ENCODE data around the gene AHCY.
"Not testable (repeated sequence)": the region's sequence is repeated elsewhere in the genome, so short reads cannot be mapped to it uniquely, and the experiment has no call there.

The AHCY gene

GRCh38 chr20:34345839-34346532 is 42.8 kb upstream of the AHCY start:
- not testable (repeated sequence) for H3K79me1 ChIP-seq (ENCODE audit: low read length); H3K9ac ChIP-seq (ENCODE audit: low read length); H3K4me2 ChIP-seq (ENCODE audit: low read length); H3K36me3 ChIP-seq (ENCODE audit: control insufficient read depth in 1 of 2, insufficient read depth in 2 of 2, low read length in 2 of 2); H3K27me3 ChIP-seq (ENCODE audit: insufficient read depth, low read length); H3K4ac ChIP-seq (ENCODE audit: low read depth, low read length); H2AFZ ChIP-seq (ENCODE audit: insufficient read depth, low read length, poor library complexity); H3K4me3 ChIP-seq (ENCODE audit: low read depth, low read length); H2BK120ac ChIP-seq (ENCODE audit: insufficient read depth, low read length, poor library complexity); H3K14ac ChIP-seq (ENCODE audit: low read length); H3K23ac ChIP-seq (ENCODE audit: low read length); H4K91ac ChIP-seq (ENCODE audit: low read depth, low read length); H4K8ac ChIP-seq (ENCODE audit: low read depth, low read length); H3K9me3 ChIP-seq (ENCODE audit: insufficient read depth, low read depth, low read length); H3K4me1 ChIP-seq (ENCODE audit: control insufficient read depth in 1 of 2, insufficient read depth in 2 of 2, low read length in 2 of 2); H2BK5ac ChIP-seq (ENCODE audit: low read depth, low read length, poor library complexity); H3K27ac ChIP-seq (ENCODE audit: low read depth, low read length); H2BK12ac ChIP-seq (ENCODE audit: low read length); H4K12ac ChIP-seq (ENCODE audit: low read depth, low read length); H3K18ac ChIP-seq (ENCODE audit: low read length); H2AK5ac ChIP-seq (ENCODE audit: low read length); H3K79me2 ChIP-seq (ENCODE audit: control insufficient read depth, insufficient read depth, low read length, poor library complexity)
- WGBS (ENCODE audit: extremely low coverage, insufficient coverage, insufficient read length): no CpG with 5 or more reads among the region's 10 CpGs
- peak; percentile 55 to 72 for DNase-seq

- H2AFZ ChIP-seq (ENCODE audit: insufficient read depth, low read length, poor library complexity): no peak overlapping the region
- H4K8ac ChIP-seq (ENCODE audit: low read depth, low read length): no peak overlapping the region
- no CpG with 5 or more reads among the region's 6 CpGs for WGBS (ENCODE audit: extremely low coverage, insufficient coverage, insufficient read length)
- H3K9ac ChIP-seq (ENCODE audit: low read length): no peak overlapping the region
- H4K12ac ChIP-seq (ENCODE audit: low read depth, low read length): no peak overlapping the region
- H3K27ac ChIP-seq (ENCODE audit: low read depth, low read length): no peak overlapping the region
- no peak overlapping the region for H3K4ac ChIP-seq (ENCODE audit: low read depth, low read length)
- H3K9me3 ChIP-seq (ENCODE audit: insufficient read depth, low read depth, low read length): no peaks in the 10 kb centered on the region
- H3K36me3 ChIP-seq (ENCODE audit: control insufficient read depth in 1 of 2, insufficient read depth in 2 of 2, low read length in 2 of 2): no peaks in the 10 kb centered on the region
- no peak for DNase-seq
- H3K79me1 ChIP-seq (ENCODE audit: low read length): no peaks in the 10 kb centered on the region
- no peak overlapping the region for H2AK5ac ChIP-seq (ENCODE audit: low read length)
- no peak overlapping the region for H3K4me3 ChIP-seq (ENCODE audit: low read depth, low read length)
- peaks cover 4% of the 10 kb centered on the region in 2 experiments for H3K4me1 ChIP-seq (ENCODE audit: control insufficient read depth in 1 of 2, insufficient read depth in 2 of 2, low read length in 2 of 2)
- H2BK120ac ChIP-seq (ENCODE audit: insufficient read depth, low read length, poor library complexity): no peak overlapping the region
- H4K91ac ChIP-seq (ENCODE audit: low read depth, low read length): no peak overlapping the region
- no peak overlapping the region for H2BK5ac ChIP-seq (ENCODE audit: low read depth, low read length, poor library complexity)
- H3K23ac ChIP-seq (ENCODE audit: low read length): no peak overlapping the region
- no peak overlapping the region for H3K14ac ChIP-seq (ENCODE audit: low read length)
- no peaks in the 10 kb centered on the region for H3K27me3 ChIP-seq (ENCODE audit: insufficient read depth, low read length)
- no peak overlapping the region for H2BK12ac ChIP-seq (ENCODE audit: low read length)
- H3K18ac ChIP-seq (ENCODE audit: low read length): no peak overlapping the region
- no peaks in the 10 kb centered on the region for H3K79me2 ChIP-seq (ENCODE audit: control insufficient read depth, insufficient read depth, low read length, poor library complexity)
- no peak overlapping the region for H3K4me2 ChIP-seq (ENCODE audit: low read length)
These were observed 42.2 kb upstream of the AHCY start for GRCh38 chr20:34345402-34345736.

GRCh38 chr20:34344238-34344637 is 41.1 kb upstream of the AHCY start:
- Histone ChIP-seq H3K9ac (ENCODE audit: low read length) (no peak overlapping the region), H4K12ac (ENCODE audit: low read depth, low read length) (no peak overlapping the region), H4K91ac (ENCODE audit: low read depth, low read length) (no peak overlapping the region), H3K23ac (ENCODE audit: low read length) (no peak overlapping the region), H4K8ac (ENCODE audit: low read depth, low read length) (no peak overlapping the region), H2BK5ac (ENCODE audit: low read depth, low read length, poor library complexity) (no peak overlapping the region), H3K4me2 (ENCODE audit: low read length) (no peak overlapping the region), H2BK120ac (ENCODE audit: insufficient read depth, low read length, poor library complexity) (no peak overlapping the region), H2BK12ac (ENCODE audit: low read length) (no peak overlapping the region), H3K79me2 (ENCODE audit: control insufficient read depth, insufficient read depth, low read length, poor library complexity) (no peaks in the 10 kb centered on the region), H3K36me3 (ENCODE audit: control insufficient read depth in 1 of 2, insufficient read depth in 2 of 2, low read length in 2 of 2) (no peaks in the 10 kb centered on the region), H3K14ac (ENCODE audit: low read length) (no peak overlapping the region), H3K9me3 (ENCODE audit: insufficient read depth, low read depth, low read length) (no peaks in the 10 kb centered on the region), H2AK5ac (ENCODE audit: low read length) (no peak overlapping the region), H3K18ac (ENCODE audit: low read length) (no peak overlapping the region), H2AFZ (ENCODE audit: insufficient read depth, low read length, poor library complexity) (no peak overlapping the region), H3K79me1 (ENCODE audit: low read length) (no peaks in the 10 kb centered on the region), H3K4me3 (ENCODE audit: low read depth, low read length) (no peak overlapping the region), H3K4ac (ENCODE audit: low read depth, low read length) (no peak overlapping the region), H3K4me1 (ENCODE audit: control insufficient read depth in 1 of 2, insufficient read depth in 2 of 2, low read length in 2 of 2) (peaks cover 0 to 4% of the 10 kb centered on the region in 2 experiments), H3K27me3 (ENCODE audit: insufficient read depth, low read length) (no peaks in the 10 kb centered on the region), H3K27ac (ENCODE audit: low read depth, low read length) (no peak overlapping the region)
- no peak for DNase-seq
- WGBS (ENCODE audit: extremely low coverage, insufficient coverage, insufficient read length): no CpG with 5 or more reads among the region's 5 CpGs

- no peak overlapping the region for H2BK12ac ChIP-seq (ENCODE audit: low read length)
- H3K9ac ChIP-seq (ENCODE audit: low read length): no peak overlapping the region
- H4K12ac ChIP-seq (ENCODE audit: low read depth, low read length): no peak overlapping the region
- peak in 1 of 2 donors; percentile 27 for DNase-seq
- no peak overlapping the region for H3K23ac ChIP-seq (ENCODE audit: low read length)
- H4K91ac ChIP-seq (ENCODE audit: low read depth, low read length): no peak overlapping the region
- no peak overlapping the region for H3K14ac ChIP-seq (ENCODE audit: low read length)
- H3K18ac ChIP-seq (ENCODE audit: low read length): no peak overlapping the region
- no peaks in the 10 kb centered on the region for H3K79me2 ChIP-seq (ENCODE audit: control insufficient read depth, insufficient read depth, low read length, poor library complexity)
- no peak overlapping the region for H2BK120ac ChIP-seq (ENCODE audit: insufficient read depth, low read length, poor library complexity)
- no CpG with 5 or more reads among the region's 10 CpGs for WGBS (ENCODE audit: extremely low coverage, insufficient coverage, insufficient read length)
- no peaks in the 10 kb centered on the region for H3K27me3 ChIP-seq (ENCODE audit: insufficient read depth, low read length)
- no peak overlapping the region for H4K8ac ChIP-seq (ENCODE audit: low read depth, low read length)
- no peak overlapping the region for H2BK5ac ChIP-seq (ENCODE audit: low read depth, low read length, poor library complexity)
- H3K4me2 ChIP-seq (ENCODE audit: low read length): no peak overlapping the region
- no peak overlapping the region for H2AFZ ChIP-seq (ENCODE audit: insufficient read depth, low read length, poor library complexity)
- H3K27ac ChIP-seq (ENCODE audit: low read depth, low read length): no peak overlapping the region
- H3K4me1 ChIP-seq (ENCODE audit: control insufficient read depth in 1 of 2, insufficient read depth in 2 of 2, low read length in 2 of 2): peaks cover 0 to 4% of the 10 kb centered on the region in 2 experiments
- H2AK5ac ChIP-seq (ENCODE audit: low read length): no peak overlapping the region
- no peaks in the 10 kb centered on the region for H3K79me1 ChIP-seq (ENCODE audit: low read length)
- no peaks in the 10 kb centered on the region for H3K36me3 ChIP-seq (ENCODE audit: control insufficient read depth in 1 of 2, insufficient read depth in 2 of 2, low read length in 2 of 2)
- no peak overlapping the region for H3K4ac ChIP-seq (ENCODE audit: low read depth, low read length)
- H3K4me3 ChIP-seq (ENCODE audit: low read depth, low read length): no peak overlapping the region
- no peaks in the 10 kb centered on the region for H3K9me3 ChIP-seq (ENCODE audit: insufficient read depth, low read depth, low read length)
These were observed 40.5 kb upstream of the AHCY start for GRCh38 chr20:34343458-34344211.
